HG02588 (cell line): ENCODE measurements around the gene PIGT.
"Not testable (repeated sequence)": the region's sequence is repeated elsewhere in the genome, so short reads cannot be mapped to it uniquely, and the experiment has no call there.

Source experiments
- ATAC-seq: cut with Tn5 transposase; IDR thresholded peaks from one replicate; pipeline ENCODE4 v1.9.1; 2021; ENCODE audit warnings: mild to moderate bottlenecking, moderate library complexity; ENCODE audit not compliant: unreplicated experiment

PIGT gene

GRCh38 chr20:45462711-45463509, 47.0 kb downstream of the PIGT start:
- ATAC-seq, result no peak

- no peak for ATAC-seq
Observed at GRCh38 chr20:45463709-45464108, 47.8 kb downstream of the PIGT start.

GRCh38 chr20:45465491-45466266, 49.7 kb downstream of the PIGT start:
- ATAC-seq, result no peak

GRCh38 chr20:45467172-45467571, 51.2 kb downstream of the PIGT start:
- ATAC-seq, result no peak

- no peak for ATAC-seq
Observed at GRCh38 chr20:45467861-45468260, 51.9 kb downstream of the PIGT start.

GRCh38 chr20:45469336-45470261, 53.7 kb downstream of the PIGT start, which contains the start of gene WFDC2:
Gene WFDC2, plus strand, starts transcription at chr20:45469753. Its CDS starts 29 bp downstream, at chr20:45469782.
- ATAC-seq, result no peak

- peak; percentile 66 for ATAC-seq
Observed at GRCh38 chr20:45470262-45470931, 54.5 kb downstream of the PIGT start.

GRCh38 chr20:45470937-45471336, 55.0 kb downstream of the PIGT start:
- peak; percentile 22 for ATAC-seq

- not testable (repeated sequence) for ATAC-seq
Observed at GRCh38 chr20:45472286-45472685, 56.3 kb downstream of the PIGT start.
